22Rv1 (cell line): ENCODE results near the gene FN3K.

ENCODE experiments used
- H3K27ac ChIP-seq: fragments of 450-650 bp; 2 replicates; pipeline ENCODE4 v1.5.1; 2017
- CTCF ChIP-seq: fragments of 450-650 bp; IDR thresholded peaks from 2 replicates; pipeline ENCODE4 v1.5.1; 2017; ENCODE audit warnings: mild to moderate bottlenecking
- ZFX ChIP-seq: fragments of 450-650 bp; IDR thresholded peaks from 2 replicates; pipeline ENCODE4 v1.6.1; 2017; ENCODE audit warnings: antibody characterized with exemption, borderline replicate concordance

The FN3K gene

GRCh38 chr17:82698065-82698973, 37.1 kb upstream of the FN3K start, which contains the start of gene RAB40B:
Gene RAB40B, minus strand, starts transcription at chr17:82698698. Its CDS starts 102 bp downstream, at chr17:82698596.
- TF ChIP-seq ZFX (no peak), CTCF (no peak)
- no peak within 1 kb of the TSS for H3K27ac ChIP-seq

- no peak overlapping the region for H3K27ac ChIP-seq
- TF ChIP-seq ZFX (no peak), CTCF (no peak)
Observed at GRCh38 chr17:82698974-82699442, 36.4 kb upstream of the FN3K start.

GRCh38 chr17:82699551-82699950, 35.9 kb upstream of the FN3K start:
- no peak overlapping the region for H3K27ac ChIP-seq
- no peak for TF ChIP-seq CTCF
- TF ChIP-seq ZFX = no peak

GRCh38 chr17:82702231-82702927, 33.0 kb upstream of the FN3K start:
- H3K27ac ChIP-seq = no peak overlapping the region
- TF ChIP-seq CTCF (no peak), ZFX (no peak)

- TF ChIP-seq CTCF = no peak
- no peak for TF ChIP-seq ZFX
- no peak overlapping the region for H3K27ac ChIP-seq
Observed at GRCh38 chr17:82703036-82703745, 32.2 kb upstream of the FN3K start.

GRCh38 chr17:82703935-82704865, 31.2 kb upstream of the FN3K start:
- TF ChIP-seq ZFX (no peak), CTCF (no peak)
- H3K27ac ChIP-seq = no peak overlapping the region
